ENCODE results near the gene HPCAL1. TPM values are rescaled to one million over a fixed set of nuclear protein-coding genes. Genes with fewer than 3 reads are reported as not detected.

Gene HPCAL1
- total and polyA plus RNA-seq, 11 donors = 18.9 to 63.2 (median 40.5) TPM

DNA sequence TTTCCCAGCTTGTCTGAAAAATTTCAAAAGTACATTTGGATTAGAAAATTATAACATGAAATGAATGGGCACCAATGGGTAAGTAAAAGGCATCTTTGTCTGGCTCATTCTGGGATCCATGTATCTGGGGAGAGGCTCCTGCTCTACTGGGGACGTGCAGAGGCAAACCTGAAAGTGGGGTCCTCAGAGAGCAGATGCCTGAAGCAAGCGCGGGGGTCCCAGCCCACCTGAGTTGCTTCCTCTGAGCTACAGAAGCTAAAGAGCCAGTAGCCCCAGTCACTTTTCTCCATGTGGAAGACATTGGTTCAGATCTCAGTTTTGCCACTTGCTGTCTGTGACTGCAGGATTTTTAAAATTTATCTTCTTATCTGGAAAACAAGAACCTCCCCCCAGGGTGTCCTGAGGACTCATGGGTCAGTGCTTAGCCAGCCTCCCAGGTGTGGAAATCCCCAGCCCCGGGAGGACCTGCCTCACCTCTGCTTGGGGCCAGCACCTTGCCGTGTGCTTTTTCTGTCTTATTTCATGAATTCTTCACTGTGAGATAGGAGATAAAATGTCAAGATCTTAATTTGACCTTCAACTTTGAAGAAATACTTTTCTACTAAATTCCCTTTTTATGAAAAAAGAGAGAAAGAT, 170.5 kb downstream of the HPCAL1 start:
- Histone ChIP-seq H3K4me3 (no peak overlapping the region), H3K9me3 (no peaks in the 10 kb centered on the region), H3K27me3 (no peaks in the 10 kb centered on the region), H3K4me1 (no peaks in the 10 kb centered on the region), H3K27ac (no peak overlapping the region), H3K36me3 (no peaks in the 10 kb centered on the region)
- DNase-seq (no peak), ATAC-seq (no peak)
- TF ChIP-seq, protein P1, sequence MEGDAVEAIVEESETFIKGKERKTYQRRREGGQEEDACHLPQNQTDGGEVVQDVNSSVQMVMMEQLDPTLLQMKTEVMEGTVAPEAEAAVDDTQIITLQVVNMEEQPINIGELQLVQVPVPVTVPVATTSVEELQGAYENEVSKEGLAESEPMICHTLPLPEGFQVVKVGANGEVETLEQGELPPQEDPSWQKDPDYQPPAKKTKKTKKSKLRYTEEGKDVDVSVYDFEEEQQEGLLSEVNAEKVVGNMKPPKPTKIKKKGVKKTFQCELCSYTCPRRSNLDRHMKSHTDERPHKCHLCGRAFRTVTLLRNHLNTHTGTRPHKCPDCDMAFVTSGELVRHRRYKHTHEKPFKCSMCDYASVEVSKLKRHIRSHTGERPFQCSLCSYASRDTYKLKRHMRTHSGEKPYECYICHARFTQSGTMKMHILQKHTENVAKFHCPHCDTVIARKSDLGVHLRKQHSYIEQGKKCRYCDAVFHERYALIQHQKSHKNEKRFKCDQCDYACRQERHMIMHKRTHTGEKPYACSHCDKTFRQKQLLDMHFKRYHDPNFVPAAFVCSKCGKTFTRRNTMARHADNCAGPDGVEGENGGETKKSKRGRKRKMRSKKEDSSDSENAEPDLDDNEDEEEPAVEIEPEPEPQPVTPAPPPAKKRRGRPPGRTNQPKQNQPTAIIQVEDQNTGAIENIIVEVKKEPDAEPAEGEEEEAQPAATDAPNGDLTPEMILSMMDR (IDR thresholded peaks at IDR 0.05) = no peak
- no peak for TF ChIP-seq POLR2A (IDR thresholded peaks at IDR 0.05)
- 84 to 92% (median 90%) methylated on average over 5 of the region's 5 CpGs for WGBS, 4 donors
- intact Hi-C loops (cut with DNase I) = no loop called here

DNA sequence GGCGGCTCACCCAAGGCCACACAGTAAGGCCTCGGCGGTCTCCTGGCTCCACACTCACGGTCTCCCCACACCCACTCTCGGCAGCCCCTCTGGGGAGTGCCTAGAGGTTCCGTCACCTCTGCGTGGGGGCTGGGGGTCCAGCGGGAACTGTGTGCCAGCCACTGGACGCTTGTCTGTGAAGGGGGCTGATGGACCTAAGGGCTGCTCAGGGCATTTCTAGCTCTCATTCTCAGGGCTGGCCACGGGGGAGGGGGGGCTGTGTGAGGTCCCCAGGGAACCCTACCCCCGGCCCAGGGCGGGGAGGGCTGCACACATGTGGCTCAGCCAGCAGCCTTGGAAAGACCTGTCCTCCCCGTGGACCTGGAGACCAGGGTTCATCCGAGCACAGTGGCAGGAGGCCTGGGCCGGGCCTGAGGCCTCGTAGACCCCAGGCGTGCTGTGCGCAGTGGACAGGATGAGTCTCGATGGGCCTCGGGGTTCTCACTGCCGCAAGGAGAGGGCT, 172.6 kb downstream of the HPCAL1 start:
- no peak for ATAC-seq
- Histone ChIP-seq H3K9me3 (no peaks in the 10 kb centered on the region), H3K36me3 (no peaks in the 10 kb centered on the region), H3K4me3 (no peak overlapping the region), H3K27me3 (no peaks in the 10 kb centered on the region), H3K4me1 (no peaks in the 10 kb centered on the region), H3K27ac (no peak overlapping the region)
- DNase-seq = no peak
- intact Hi-C loops (cut with DNase I) = no loop called here
- 89 to 92% (median 90%) methylated on average over 12 to 21 of the region's 21 CpGs for WGBS, 4 donors
- no peak for TF ChIP-seq POLR2A (IDR thresholded peaks at IDR 0.05)
- TF ChIP-seq, protein P1 (IDR thresholded peaks at IDR 0.05) = no peak

GRCh38 chr2:10475811-10476660, 173.3 kb downstream of the HPCAL1 start:
- 87 to 91% (median 90%) methylated on average over 19 to 22 of the region's 22 CpGs for WGBS, 4 donors
- Histone ChIP-seq H3K27me3 (no peaks in the 10 kb centered on the region), H3K27ac (no peak overlapping the region), H3K36me3 (no peaks in the 10 kb centered on the region), H3K4me3 (no peak overlapping the region), H3K4me1 (no peaks in the 10 kb centered on the region), H3K9me3 (no peaks in the 10 kb centered on the region)
- DNase-seq (no peak), ATAC-seq (no peak)
- intact Hi-C loops (cut with DNase I) = no loop called here
- no peak for TF ChIP-seq POLR2A (IDR thresholded peaks at IDR 0.05)
- TF ChIP-seq, protein P1 (IDR thresholded peaks at IDR 0.05) = no peak

DNA sequence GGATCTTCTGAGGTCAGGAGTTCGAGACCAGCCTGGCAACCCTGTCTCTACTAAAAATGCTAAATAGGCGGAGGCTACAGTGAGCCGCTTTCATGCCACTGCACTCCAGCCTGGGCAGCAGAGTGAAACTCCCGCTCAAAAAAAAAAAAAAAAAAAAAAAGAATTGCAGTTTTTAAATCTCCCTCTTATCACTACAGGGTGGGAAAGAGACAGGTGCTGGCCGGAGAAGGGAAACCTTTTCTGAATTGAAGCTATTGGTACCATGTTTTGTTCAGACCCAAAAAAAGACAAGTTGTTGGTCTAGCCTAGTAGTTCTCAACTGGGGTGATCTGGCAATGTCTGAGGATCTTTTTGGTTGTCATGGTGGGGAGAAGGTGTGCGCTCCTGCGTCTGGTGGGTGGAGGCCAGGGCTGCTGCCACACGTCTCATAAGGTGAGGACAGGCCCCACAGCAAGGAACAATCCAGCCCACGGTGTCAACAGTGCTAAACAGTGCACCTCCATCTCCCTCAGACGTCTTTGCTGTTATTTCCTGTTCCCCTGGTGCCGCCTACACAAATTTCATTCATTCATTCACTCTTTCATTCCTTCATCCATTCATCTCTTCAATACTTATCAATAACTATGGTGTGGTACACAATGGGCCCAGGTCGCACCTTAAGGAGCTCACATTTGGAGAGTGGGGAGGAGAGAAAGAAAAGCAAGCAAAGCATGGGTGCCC, 174.2 kb downstream of the HPCAL1 start:
- ATAC-seq (no peak), DNase-seq (no peak)
- H3K27me3 ChIP-seq = peaks cover 0 to 3% (median 0%) of the 10 kb centered on the region in 9 donors
- H3K36me3 ChIP-seq = no peaks in the 10 kb centered on the region
- WGBS, 4 donors = 87 to 90% (median 89%) methylated on average over 12 of the region's 12 CpGs
- TF ChIP-seq, protein P1 (IDR thresholded peaks at IDR 0.05) = no peak
- H3K4me3 ChIP-seq = no peak overlapping the region
- H3K9me3 ChIP-seq = no peaks in the 10 kb centered on the region
- H3K27ac ChIP-seq = no peak overlapping the region
- no peaks in the 10 kb centered on the region for H3K4me1 ChIP-seq
- intact Hi-C loops (cut with DNase I) = no loop called here
